OCI-LY3 (cell line): Measurements from ENCODE around the gene TANK.

Source experiments
- CTCF ChIP-seq: fragments of 200-600, 300-600 bp; sonication (generic); IDR thresholded peaks from 2 replicates; pipeline ENCODE4 v1.5.1; 2014; ENCODE audit warnings: antibody characterized with exemption, low read length, low read depth
- EZH2phosphoT487 ChIP-seq: fragments of 200-600 bp; shearing (Covaris generic); IDR thresholded peaks from 2 replicates; pipeline ENCODE4 v1.6.1; 2018; ENCODE audit warnings: antibody characterized with exemption, mixed run types, low read depth

GRCh38 chr2:161111531-161111930 is 48.7 kb upstream of the TANK start:
- TF ChIP-seq CTCF (no peak), EZH2phosphoT487 (no peak)
